NCI-H1694 treated with DMSO at 0.1 percent for 48 hours (cell line): ENCODE measurements around the gene ACVR1B.

Source experiments
- DNase-seq: peaks from one replicate; lab custom pipeline; 2025; lab: John Stamatoyannopoulos, UW

ACVR1B gene

GRCh38 chr12:52045794-52046199 is 94.3 kb downstream of the ACVR1B start:
- DNase-seq, result no peak
